NB4 (cell line): Measurements from ENCODE around the gene TAS1R2.

Experiments
- POLR2A ChIP-seq: IDR thresholded peaks from 2 replicates; pipeline ENCODE4 v1.6.1; 2011; ENCODE audit warnings: mild to moderate bottlenecking; ENCODE audit not compliant: insufficient read length; ENCODE audit errors: extremely low read depth
- TF ChIP-seq, protein P1 (sequence below): IDR thresholded peaks from one replicate; pipeline ENCODE4 v1.5.1; 2012; ENCODE audit warnings: low read depth, low read length

DNA sequence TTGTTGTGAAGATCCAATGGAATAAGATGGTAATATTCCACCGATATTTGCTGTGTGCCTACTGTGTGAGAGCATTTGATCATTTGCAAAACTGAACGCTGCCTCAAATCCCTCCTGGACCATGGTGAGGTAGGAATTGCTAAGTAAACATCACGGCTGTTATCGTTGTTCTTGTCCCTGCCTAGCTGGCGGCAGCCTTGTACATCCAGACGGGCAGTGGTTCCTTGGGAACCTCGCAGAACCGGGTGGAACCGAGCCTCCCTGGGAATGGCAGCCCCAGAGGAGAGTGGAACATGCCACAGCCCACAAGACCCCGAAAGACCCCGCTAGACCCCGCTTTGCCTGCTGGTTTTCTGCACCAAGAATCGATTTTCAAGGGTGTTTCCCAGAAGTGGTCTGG, 60.9 kb downstream of the TAS1R2 start:
- no peak for TF ChIP-seq POLR2A
- TF ChIP-seq, protein P1, sequence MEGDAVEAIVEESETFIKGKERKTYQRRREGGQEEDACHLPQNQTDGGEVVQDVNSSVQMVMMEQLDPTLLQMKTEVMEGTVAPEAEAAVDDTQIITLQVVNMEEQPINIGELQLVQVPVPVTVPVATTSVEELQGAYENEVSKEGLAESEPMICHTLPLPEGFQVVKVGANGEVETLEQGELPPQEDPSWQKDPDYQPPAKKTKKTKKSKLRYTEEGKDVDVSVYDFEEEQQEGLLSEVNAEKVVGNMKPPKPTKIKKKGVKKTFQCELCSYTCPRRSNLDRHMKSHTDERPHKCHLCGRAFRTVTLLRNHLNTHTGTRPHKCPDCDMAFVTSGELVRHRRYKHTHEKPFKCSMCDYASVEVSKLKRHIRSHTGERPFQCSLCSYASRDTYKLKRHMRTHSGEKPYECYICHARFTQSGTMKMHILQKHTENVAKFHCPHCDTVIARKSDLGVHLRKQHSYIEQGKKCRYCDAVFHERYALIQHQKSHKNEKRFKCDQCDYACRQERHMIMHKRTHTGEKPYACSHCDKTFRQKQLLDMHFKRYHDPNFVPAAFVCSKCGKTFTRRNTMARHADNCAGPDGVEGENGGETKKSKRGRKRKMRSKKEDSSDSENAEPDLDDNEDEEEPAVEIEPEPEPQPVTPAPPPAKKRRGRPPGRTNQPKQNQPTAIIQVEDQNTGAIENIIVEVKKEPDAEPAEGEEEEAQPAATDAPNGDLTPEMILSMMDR, result no peak
